ENCODE data around the gene ZNF486.
"Not testable (repeated sequence)": the region's sequence is repeated elsewhere in the genome, so short reads cannot be mapped to it uniquely, and the experiment has no call there.

Gene ZNF486

DNA sequence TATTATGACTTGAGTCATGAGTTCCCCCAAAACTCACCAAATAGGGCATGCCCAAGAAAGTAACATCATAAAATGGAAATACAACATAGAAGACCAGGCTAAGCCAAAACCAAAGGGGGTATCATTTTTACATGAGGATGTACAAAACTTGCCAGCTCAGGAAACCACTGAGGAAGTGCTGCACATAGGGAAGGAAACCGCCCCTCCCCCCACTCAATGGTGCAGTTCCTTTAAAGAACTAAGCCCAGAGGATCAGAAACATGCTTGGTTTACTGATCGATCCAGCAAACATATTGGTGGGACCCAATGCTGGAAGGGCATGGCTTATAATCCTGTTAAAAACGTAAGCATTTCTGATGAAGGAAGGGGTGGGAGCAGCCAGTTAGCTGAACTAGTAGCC lies 4.2 kb upstream of the ZNF486 start:
- TF ChIP-seq, protein P1, sequence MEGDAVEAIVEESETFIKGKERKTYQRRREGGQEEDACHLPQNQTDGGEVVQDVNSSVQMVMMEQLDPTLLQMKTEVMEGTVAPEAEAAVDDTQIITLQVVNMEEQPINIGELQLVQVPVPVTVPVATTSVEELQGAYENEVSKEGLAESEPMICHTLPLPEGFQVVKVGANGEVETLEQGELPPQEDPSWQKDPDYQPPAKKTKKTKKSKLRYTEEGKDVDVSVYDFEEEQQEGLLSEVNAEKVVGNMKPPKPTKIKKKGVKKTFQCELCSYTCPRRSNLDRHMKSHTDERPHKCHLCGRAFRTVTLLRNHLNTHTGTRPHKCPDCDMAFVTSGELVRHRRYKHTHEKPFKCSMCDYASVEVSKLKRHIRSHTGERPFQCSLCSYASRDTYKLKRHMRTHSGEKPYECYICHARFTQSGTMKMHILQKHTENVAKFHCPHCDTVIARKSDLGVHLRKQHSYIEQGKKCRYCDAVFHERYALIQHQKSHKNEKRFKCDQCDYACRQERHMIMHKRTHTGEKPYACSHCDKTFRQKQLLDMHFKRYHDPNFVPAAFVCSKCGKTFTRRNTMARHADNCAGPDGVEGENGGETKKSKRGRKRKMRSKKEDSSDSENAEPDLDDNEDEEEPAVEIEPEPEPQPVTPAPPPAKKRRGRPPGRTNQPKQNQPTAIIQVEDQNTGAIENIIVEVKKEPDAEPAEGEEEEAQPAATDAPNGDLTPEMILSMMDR (conservative IDR thresholded peaks at IDR 0.05), result no peak
- no peak for TF ChIP-seq ZFX (IDR thresholded peaks at IDR 0.05)
- H3K27ac ChIP-seq, result no peak overlapping the region

DNA sequence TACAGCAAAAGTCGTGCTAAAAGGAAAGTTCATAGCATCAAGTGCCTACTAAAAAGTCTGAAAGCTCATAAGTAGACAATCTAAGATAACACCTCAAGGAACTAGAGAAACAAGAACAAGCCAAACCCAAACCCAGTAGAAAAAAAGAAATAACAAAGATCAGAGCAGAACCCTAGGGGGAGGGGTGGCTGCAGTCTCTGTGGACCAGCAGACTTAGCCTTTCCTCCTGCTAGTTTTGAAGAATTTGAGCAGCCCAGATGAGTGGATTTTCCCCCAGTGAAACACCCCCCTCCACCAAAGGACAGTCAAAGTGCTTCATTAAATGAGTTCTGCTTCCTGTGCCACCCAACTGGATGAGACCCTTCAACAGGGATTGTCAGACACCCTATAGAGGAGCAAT lies 2.6 kb upstream of the ZNF486 start:
- no peak overlapping the region for H3K27ac ChIP-seq
- TF ChIP-seq, protein P1 (conservative IDR thresholded peaks at IDR 0.05), result no peak
- TF ChIP-seq ZFX (IDR thresholded peaks at IDR 0.05), result no peak

DNA sequence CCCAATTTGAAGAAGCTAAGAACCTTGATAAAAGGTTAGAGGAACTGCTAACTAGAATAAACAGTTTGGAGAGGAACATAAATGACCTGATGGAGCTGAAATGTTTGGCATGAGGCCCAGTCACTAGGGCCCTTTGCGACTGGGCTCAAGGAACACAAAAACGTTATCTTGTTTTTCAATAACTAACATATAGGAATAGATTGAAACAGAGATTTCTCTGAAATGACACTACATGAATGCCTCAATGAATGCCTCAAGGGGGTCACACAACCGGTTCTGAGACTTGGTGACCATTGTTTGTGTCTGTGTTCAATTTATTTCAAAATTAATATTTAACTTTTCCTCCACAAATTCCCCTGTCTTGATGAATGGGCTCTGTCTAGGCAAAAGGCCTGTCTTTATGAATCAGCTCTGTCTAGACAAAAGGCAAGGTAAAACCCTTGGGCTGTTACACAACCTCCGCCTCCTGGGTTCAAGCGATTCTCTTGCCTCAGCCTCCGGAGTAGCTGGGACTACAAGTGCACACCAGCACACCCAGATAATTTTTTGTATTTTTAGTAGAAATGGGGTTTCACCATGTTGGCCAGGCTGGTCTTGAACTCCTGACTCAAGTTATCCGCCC lies 932 bp upstream of the ZNF486 start:
- no peak overlapping the region for H3K27ac ChIP-seq
- TF ChIP-seq ZFX (IDR thresholded peaks at IDR 0.05), result no peak
- TF ChIP-seq, protein P1 (conservative IDR thresholded peaks at IDR 0.05), result no peak

DNA sequence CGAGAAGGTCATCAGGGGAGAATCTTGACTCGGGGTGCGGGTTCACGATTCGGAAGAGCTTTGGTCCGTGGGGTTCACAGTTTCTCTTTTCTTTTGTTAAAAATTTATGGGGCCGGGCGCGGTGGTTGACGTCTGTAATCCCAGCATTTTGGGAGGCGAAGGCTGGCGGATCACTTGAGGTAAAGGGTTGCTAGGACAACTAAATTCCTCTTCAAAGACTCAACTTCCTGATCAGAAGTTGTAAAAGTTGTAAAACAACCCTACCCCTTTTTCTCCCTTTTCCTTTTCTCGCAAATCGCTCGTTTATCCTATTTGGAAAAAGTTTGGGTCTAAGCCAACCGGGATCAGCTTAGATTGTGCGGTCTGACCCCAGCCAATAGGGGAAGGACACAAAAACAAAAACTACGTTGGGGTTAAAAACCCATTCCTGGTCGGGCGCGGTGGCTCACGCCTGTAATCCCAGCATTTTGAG lies 673 bp downstream of the ZNF486 start:
- H3K27ac ChIP-seq, result no peak overlapping the region

DNA sequence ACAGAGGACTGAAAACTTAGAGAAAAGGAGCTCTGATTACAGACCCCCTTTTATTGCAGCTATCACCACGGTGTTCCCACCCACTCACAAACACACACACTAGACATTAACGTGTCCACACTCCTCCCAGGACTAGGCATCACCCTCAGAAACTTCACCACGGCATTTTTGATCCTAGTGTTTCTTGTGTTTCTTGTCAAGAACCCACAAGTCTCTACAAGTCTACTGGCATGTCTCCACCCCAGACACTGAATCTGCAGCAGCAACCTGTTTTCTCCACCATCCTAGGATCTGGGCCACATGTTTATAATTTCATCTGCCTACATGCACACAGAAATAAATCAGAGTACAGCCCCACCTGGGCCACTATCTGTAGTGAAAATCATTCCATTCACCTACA lies 4.3 kb downstream of the ZNF486 start:
- H3K27ac ChIP-seq, result no peak overlapping the region
- TF ChIP-seq, protein P1 (conservative IDR thresholded peaks at IDR 0.05), result no peak
- TF ChIP-seq ZFX (IDR thresholded peaks at IDR 0.05), result no peak

More for the DNA sequence above, 673 bp downstream of the ZNF486 start:
- TF ChIP-seq, protein P1 (conservative IDR thresholded peaks at IDR 0.05), result no peak
- no peak for TF ChIP-seq ZFX (IDR thresholded peaks at IDR 0.05)

DNA sequence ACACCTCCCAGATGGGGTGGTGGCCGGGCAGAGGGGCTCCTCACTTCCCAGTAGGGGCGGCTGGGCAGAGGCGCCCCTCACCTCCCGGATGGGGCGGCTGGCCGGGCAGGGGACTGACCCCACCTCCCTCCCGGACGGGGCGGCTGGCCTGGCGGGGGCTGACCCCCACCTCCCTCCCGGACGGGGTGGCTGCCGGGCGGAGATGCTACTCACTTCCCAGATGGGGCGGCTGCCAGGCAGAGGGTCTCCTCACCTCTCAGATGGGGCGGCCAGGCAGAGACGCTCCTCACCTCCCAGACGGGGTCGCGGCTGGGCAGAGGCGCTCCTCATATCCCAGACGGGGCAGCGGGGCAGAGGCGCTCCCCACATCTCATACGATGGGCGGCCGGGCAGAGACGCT lies 8.8 kb downstream of the ZNF486 start:
- not testable (repeated sequence) for H3K27ac ChIP-seq

DNA sequence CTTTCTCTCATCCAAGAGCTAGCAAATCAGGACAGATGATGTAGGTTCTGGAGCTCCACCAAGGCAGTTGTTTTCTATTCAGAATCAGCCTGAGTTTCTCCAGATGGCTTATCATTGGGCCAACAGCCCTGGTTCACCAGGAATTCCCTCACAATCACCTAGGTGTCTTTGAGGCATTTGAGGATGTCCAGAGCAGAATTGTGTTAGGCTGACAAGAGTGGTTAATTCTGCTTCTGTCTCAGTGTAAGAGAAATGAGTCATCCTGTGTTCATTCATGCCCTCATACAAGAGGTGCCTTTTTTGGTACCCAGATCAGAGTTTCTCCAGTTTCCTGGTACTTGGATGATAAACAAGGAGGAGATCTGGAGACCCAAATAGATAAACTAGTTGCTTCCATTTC lies 12.9 kb downstream of the ZNF486 start:
- not testable (repeated sequence) for H3K27ac ChIP-seq

DNA sequence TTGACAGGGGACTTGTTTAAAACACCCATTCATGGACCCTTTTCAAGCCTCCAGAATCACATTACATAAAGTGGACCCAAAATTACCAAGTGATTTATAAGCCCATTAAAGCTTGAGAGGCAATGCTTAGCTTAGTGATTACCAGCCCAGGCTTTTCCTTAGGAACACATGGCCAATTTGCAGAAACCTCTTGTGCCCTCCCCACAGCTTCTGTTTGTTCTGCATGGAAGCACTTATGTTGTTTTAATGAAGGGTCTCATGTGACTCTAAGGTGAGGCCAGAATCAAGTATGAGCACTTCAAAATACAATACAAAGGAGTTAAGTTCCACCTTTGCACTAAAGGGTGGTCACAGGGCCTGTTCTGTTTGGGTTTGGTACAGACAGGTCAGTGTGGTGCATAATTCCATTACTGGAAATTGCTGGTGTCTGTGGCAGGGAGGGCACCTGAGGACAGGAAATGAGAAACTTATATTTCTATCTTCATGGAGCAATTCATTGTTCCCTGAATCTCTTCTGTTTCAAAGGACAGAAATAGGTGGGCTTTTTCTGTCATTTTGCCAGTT lies 15.3 kb downstream of the ZNF486 start:
- TF ChIP-seq, protein P1 (conservative IDR thresholded peaks at IDR 0.05), result no peak
- no peak for TF ChIP-seq ZFX (IDR thresholded peaks at IDR 0.05)
- no peak overlapping the region for H3K27ac ChIP-seq

All from C4-2B (cell line).